Lung (tissue), 12 donors: Measurements from ENCODE around the gene MIB1. TPM values are rescaled to one million over a fixed set of nuclear protein-coding genes. Genes with fewer than 3 reads are reported as not detected.

ENCODE experiments used
- ATAC-seq: fragments of 200-7000 bp; cut with Tn5 transposase; one replicate; pipeline ENCODE4 v1.9.1; 2020; ENCODE audit warnings: moderate number of reproducible peaks; ENCODE audit not compliant: insufficient read depth, low FRiP score
- DNase-seq, 3 donors: peaks; one replicate each; pipeline ENCODE4 v3.0.0-alpha.2; 2013 to 2017
- H3K27ac ChIP-seq, 2 donors: one replicate each; pipeline ENCODE4 v1.5.1; 2013; ENCODE audit warnings: mild to moderate bottlenecking in 2 of 2, moderate library complexity in 2 of 2, control low read depth in 1 of 2, inconsistent platforms in 1 of 2, low read depth in 1 of 2, low read length in 1 of 2
- H3K27me3 ChIP-seq, 3 donors: one replicate each; pipeline ENCODE4 v1.5.1; 2013; ENCODE audit warnings: low read length in 2 of 3; ENCODE audit not compliant: control insufficient read depth in 3 of 3, insufficient read depth in 3 of 3
- H3K36me3 ChIP-seq, 4 donors: one replicate each; pipeline ENCODE4 v1.5.1; 2013; ENCODE audit warnings: low read length in 4 of 4, mild to moderate bottlenecking in 1 of 4, moderate library complexity in 1 of 4; ENCODE audit not compliant: control insufficient read depth in 4 of 4, insufficient read depth in 4 of 4
- H3K4me1 ChIP-seq, 5 donors: one replicate each; pipeline ENCODE4 v1.5.1; 2013; ENCODE audit warnings: low read length in 5 of 5, mild to moderate bottlenecking in 2 of 5, moderate library complexity in 1 of 5; ENCODE audit not compliant: control insufficient read depth in 5 of 5, insufficient read depth in 5 of 5
- H3K4me3 ChIP-seq: one replicate; pipeline ENCODE4 v1.5.1; 2013; ENCODE audit warnings: mild to moderate bottlenecking, control low read depth, moderate library complexity
- H3K9ac ChIP-seq, 2 donors: one replicate each; pipeline ENCODE4 v1.5.1; 2013; ENCODE audit warnings: low read length in 2 of 2, control low read depth in 1 of 2; ENCODE audit not compliant: insufficient read depth in 1 of 2
- H3K9me3 ChIP-seq, 4 donors: one replicate each; pipeline ENCODE4 v1.5.1; 2013; ENCODE audit warnings: low read length in 3 of 4, mild to moderate bottlenecking in 1 of 4, moderate library complexity in 1 of 4; ENCODE audit not compliant: control insufficient read depth in 4 of 4, insufficient read depth in 3 of 4
- CTCF ChIP-seq: IDR thresholded peaks from 2 replicates; pipeline ENCODE4 v1.5.1; 2012; ENCODE audit warnings: mild to moderate bottlenecking; ENCODE audit errors: control extremely low read depth, extremely low read depth
- WGBS, 2 donors: extraction: QIAGEN DNeasy Blood & Tissue Kit; methylation state at CpG; one replicate each; pipeline ENCODE4 v1.1.7; 2013; 5-methylcytosine and 5-hydroxymethylcytosine counted together
- polyA plus RNA-seq, 2 donors: library from polyadenylated mRNA; stranded (reverse); fragments of 200-250 nt; gene quantifications; one replicate each; pipeline ENCODE4 v1.2.1, GENCODE V29; 2013
- total RNA-seq, 2 donors: library from RNA; depleted of rRNA in 1 of 2; stranded (reverse); fragments of >200 nt in 1 of 2; gene quantifications; one replicate each; pipeline ENCODE4 v1.2.1, GENCODE V29; 2014 to 2021
- donor health status: control.
- donor health status: control.
- donor health status: Bipolar disorder and iron deficiency.
- donor health status: healthy.
- donor health status: DM: yes; HTN: yes; CAD: no.

MIB1 gene
- total and polyA plus RNA-seq, 4 donors = 4.5 to 62.0 (median 15.5) TPM

- DNase-seq (no peak), ATAC-seq (no peak)
- Histone ChIP-seq H3K9ac (no peak overlapping the region), H3K9me3 (no peaks in the 10 kb centered on the region), H3K27ac (no peak overlapping the region), H3K4me3 (no peak overlapping the region), H3K4me1 (no peaks in the 10 kb centered on the region), H3K36me3 (peaks cover 0 to 7% (median 4%) of the 10 kb centered on the region in 4 donors), H3K27me3 (no peaks in the 10 kb centered on the region)
- TF ChIP-seq CTCF = no peak
These were observed 59.1 kb downstream of the MIB1 start for GRCh38 chr18:21799721-21800120.

GRCh38 chr18:21803495-21803894 lies 62.9 kb downstream of the MIB1 start:
- ATAC-seq (no peak), DNase-seq (peak in 2 of 3 donors; percentile 10 to 37)
- Histone ChIP-seq H3K9me3 (no peaks in the 10 kb centered on the region), H3K27ac (no peak overlapping the region), H3K4me3 (no peak overlapping the region), H3K9ac (no peak overlapping the region), H3K4me1 (no peaks in the 10 kb centered on the region), H3K27me3 (no peaks in the 10 kb centered on the region), H3K36me3 (peaks cover 2 to 18% (median 7%) of the 10 kb centered on the region in 4 donors)
- TF ChIP-seq CTCF = no peak
- 49 to 66% methylated on average over 3 of the region's 3 CpGs for WGBS, 2 donors

- Histone ChIP-seq H3K36me3 (peaks cover 2 to 28% (median 13%) of the 10 kb centered on the region in 4 donors), H3K4me1 (no peaks in the 10 kb centered on the region), H3K27ac (no peak overlapping the region), H3K9ac (no peak overlapping the region), H3K9me3 (peaks cover 0 to 6% (median 1%) of the 10 kb centered on the region in 4 donors), H3K4me3 (no peak overlapping the region), H3K27me3 (no peaks in the 10 kb centered on the region)
- ATAC-seq = peak; percentile 41
- TF ChIP-seq CTCF = no peak
- whole genome bisulfite sequencing, 2 donors = 77 to 92% methylated on average over 9 of the region's 9 CpGs
- peak in 1 of 3 donors; percentile 28 for DNase-seq
These were observed 65.3 kb downstream of the MIB1 start for GRCh38 chr18:21805771-21806366.

GRCh38 chr18:21808185-21808584 lies 67.6 kb downstream of the MIB1 start:
- no peak for ATAC-seq
- 96 to 98% methylated on average over 3 of the region's 3 CpGs for WGBS, 2 donors

More at GRCh38 chr18:21808185-21808584, 67.6 kb downstream of the MIB1 start:
- H3K9me3 ChIP-seq = peaks cover 0 to 6% (median 1%) of the 10 kb centered on the region in 4 donors
- H3K27me3 ChIP-seq = no peaks in the 10 kb centered on the region
- H3K4me1 ChIP-seq = no peaks in the 10 kb centered on the region
- H3K4me3 ChIP-seq = no peak overlapping the region
- no peak overlapping the region for H3K9ac ChIP-seq
- H3K36me3 ChIP-seq = peaks cover 2 to 24% (median 13%) of the 10 kb centered on the region in 4 donors
- no peak overlapping the region for H3K27ac ChIP-seq
- TF ChIP-seq CTCF = no peak
- no peak for DNase-seq
